Pancreas (tissue), 10 donors: Measurements from ENCODE around the gene GSTO1. TPM values are rescaled to one million over a fixed set of nuclear protein-coding genes. Genes with fewer than 3 reads are reported as not detected.
A peak's percentile ranks its signal among the peaks of the same experiment; 100 is the strongest.

Source experiments
- ATAC-seq, 4 donors: fragments of 200-7000 bp; cut with Tn5 transposase; one replicate each; pipeline versions ENCODE4 v1.8.0 to v1.9.1; 2020; ENCODE audit warnings: mild to moderate bottlenecking in 4 of 4, moderate library complexity in 4 of 4
- DNase-seq, 6 donors: peaks; one replicate each; pipeline ENCODE4 v3.0.0-alpha.2; 2020
- FAIRE-seq: peaks from 2 replicates; lab custom pipeline; 2012; peaks lifted over from hg19 to GRCh38; lab: Jason Lieb, UNC
- H3K27ac ChIP-seq, 4 donors: fragments of 200-600 bp; sonication (generic); 1 replicate in 3 of 4; 2 replicates in 1 of 4; pipeline versions ENCODE4 v1.5.0 to v1.8.0; 2020
- H3K27me3 ChIP-seq, 4 donors: fragments of 200-600 bp; one replicate each; pipeline ENCODE4 v1.8.0; 2021
- H3K36me3 ChIP-seq, 3 donors: fragments of 200-600 bp; sonication (generic) in 1 of 3; one replicate each; pipeline versions ENCODE4 v1.5.0 to v1.8.0; 2020 to 2021
- H3K4me1 ChIP-seq, 3 donors: fragments of 200-600 bp; one replicate each; pipeline ENCODE4 v1.8.0; 2021
- H3K4me3 ChIP-seq, 4 donors: fragments of 200-600 bp; sonication (generic) in 2 of 4; one replicate each; pipeline versions ENCODE4 v1.5.0 to v1.8.0; 2020 to 2021
- H3K9me3 ChIP-seq, 4 donors: fragments of 200-600 bp; one replicate each; pipeline ENCODE4 v1.8.0; 2021
- WGBS, 2 donors: extraction: QIAGEN DNeasy Blood & Tissue Kit; methylation state at CpG; one replicate each; pipeline ENCODE4 v1.1.7; 2013; 5-methylcytosine and 5-hydroxymethylcytosine counted together
- intact Hi-C, 3 donors: fragments of 100-400 bp; cut with DNase I; formaldehyde crosslinking; loops; one replicate each; pipeline versions ENCODE4 v1.11.1 to v1.14.2; 2022
- polyA plus RNA-seq, 2 donors: library from polyadenylated mRNA; stranded (reverse); fragments of 200-250 nt; gene quantifications; one replicate each; pipeline ENCODE4 v1.2.3, GENCODE V29; 2013
- total RNA-seq, 6 donors: library from RNA; stranded (reverse); fragmentation: NEBNext Ultra II Directional in 4 of 6; extraction: Animal tissue kit (Norgen Biotek cat#: 25700) in 4 of 6; gene quantifications; one replicate each; pipeline versions ENCODE4 v1.2.1 to v1.2.4, GENCODE V29; 2021 to 2023
- TF ChIP-seq, protein P1 (sequence below), 4 donors: fragments of 200-600 bp; sonication (generic) in 3 of 4; IDR thresholded peaks; one replicate each; pipeline versions ENCODE4 v1.5.0 to v1.8.0; 2021; ENCODE audit warnings: antibody characterized with exemption in 4 of 4
- donor health status: healthy with polysubstance abuse.
- donor health status: DM: no; HTN: no; CAD: no; lungs with moderate emphysema.
- donor health status: DM: no; HTN: no; CAD: no.
- donor health status: control.
- donor health status: control.
- donor health status: Bipolar disorder and iron deficiency.
- donor health status: DM: yes; HTN: yes; CAD: no.
- donor health status: DM: no; HTN: no; CAD: no.
- donor health status: DM: no; HTN: no; CAD: no.
- donor health status: DM: yes; HTN: yes; CAD: no.

GSTO1 gene
- total and polyA plus RNA-seq, 8 donors: 22.7 to 76.0 (median 42.1) TPM

GRCh38 chr10:104218751-104219150 is 35.9 kb upstream of the GSTO1 start:
- intact Hi-C loops: loop anchor here in 1 of 3 donors (10.0 kb wide), 2 partner anchors 174 to 334 kb away; no protein-coding TSS in a partner anchor
- FAIRE-seq (no peak), DNase-seq (no peak), ATAC-seq (no peak)
- TF ChIP-seq, protein P1, sequence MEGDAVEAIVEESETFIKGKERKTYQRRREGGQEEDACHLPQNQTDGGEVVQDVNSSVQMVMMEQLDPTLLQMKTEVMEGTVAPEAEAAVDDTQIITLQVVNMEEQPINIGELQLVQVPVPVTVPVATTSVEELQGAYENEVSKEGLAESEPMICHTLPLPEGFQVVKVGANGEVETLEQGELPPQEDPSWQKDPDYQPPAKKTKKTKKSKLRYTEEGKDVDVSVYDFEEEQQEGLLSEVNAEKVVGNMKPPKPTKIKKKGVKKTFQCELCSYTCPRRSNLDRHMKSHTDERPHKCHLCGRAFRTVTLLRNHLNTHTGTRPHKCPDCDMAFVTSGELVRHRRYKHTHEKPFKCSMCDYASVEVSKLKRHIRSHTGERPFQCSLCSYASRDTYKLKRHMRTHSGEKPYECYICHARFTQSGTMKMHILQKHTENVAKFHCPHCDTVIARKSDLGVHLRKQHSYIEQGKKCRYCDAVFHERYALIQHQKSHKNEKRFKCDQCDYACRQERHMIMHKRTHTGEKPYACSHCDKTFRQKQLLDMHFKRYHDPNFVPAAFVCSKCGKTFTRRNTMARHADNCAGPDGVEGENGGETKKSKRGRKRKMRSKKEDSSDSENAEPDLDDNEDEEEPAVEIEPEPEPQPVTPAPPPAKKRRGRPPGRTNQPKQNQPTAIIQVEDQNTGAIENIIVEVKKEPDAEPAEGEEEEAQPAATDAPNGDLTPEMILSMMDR (IDR thresholded peaks at IDR 0.05): no peak
- H3K9me3 ChIP-seq: no peaks in the 10 kb centered on the region
- no peak overlapping the region for H3K4me3 ChIP-seq
- no peaks in the 10 kb centered on the region for H3K27me3 ChIP-seq
- no peaks in the 10 kb centered on the region for H3K4me1 ChIP-seq
- WGBS, 2 donors: 74 to 79% methylated on average over 7 of the region's 7 CpGs
- no peaks in the 10 kb centered on the region for H3K36me3 ChIP-seq
- H3K27ac ChIP-seq: no peak overlapping the region

DNA sequence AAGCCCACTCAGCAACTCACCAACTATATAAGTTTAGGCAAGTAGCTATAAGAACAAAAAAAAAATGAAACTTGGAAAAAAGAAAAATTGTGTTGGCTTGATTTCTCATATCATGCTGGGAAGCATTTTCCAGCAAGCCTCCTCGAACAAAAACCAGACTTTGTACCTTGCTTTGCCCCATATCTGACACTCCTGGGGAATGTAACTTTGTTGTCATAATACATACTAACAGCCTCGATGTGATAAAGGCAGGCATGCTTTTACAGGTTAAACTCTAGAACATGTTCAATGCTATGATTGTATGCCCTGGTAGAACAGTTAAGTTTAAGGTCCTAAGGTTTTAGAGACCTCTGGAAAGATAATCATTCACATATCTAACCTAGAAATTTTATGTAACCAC is 34.2 kb upstream of the GSTO1 start:
- TF ChIP-seq, protein P1 (IDR thresholded peaks at IDR 0.05): no peak
- FAIRE-seq: no peak
- no peak overlapping the region for H3K4me3 ChIP-seq
- no peaks in the 10 kb centered on the region for H3K4me1 ChIP-seq
- no peak overlapping the region for H3K27ac ChIP-seq
- peak in 1 of 4 donors; percentile 46 for ATAC-seq
- intact Hi-C loops: no loop called here
- no peaks in the 10 kb centered on the region for H3K36me3 ChIP-seq
- no peaks in the 10 kb centered on the region for H3K27me3 ChIP-seq
- WGBS, 2 donors: 10 to 14% methylated on average over 2 of the region's 2 CpGs
- DNase-seq: no peak
- no peaks in the 10 kb centered on the region for H3K9me3 ChIP-seq

DNA sequence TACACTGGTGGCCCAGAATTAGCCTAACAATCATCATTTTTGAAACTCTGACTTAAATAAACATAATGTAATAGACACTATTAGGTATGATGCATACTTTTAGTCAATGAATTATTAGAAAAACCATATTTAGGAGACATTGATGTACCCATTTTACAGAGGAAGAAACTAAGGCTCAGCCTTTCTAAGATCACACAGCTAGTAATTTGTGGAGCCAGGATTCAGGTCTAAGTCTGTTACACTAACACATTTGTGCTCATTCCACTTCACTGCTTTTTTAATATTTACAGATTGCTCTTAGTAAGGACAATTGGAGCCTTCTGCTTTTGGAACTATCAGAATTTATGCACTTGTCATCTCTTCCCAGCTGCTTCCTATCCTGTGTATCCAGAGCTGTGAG is 31.4 kb upstream of the GSTO1 start:
- intact Hi-C loops: no loop called here
- ATAC-seq (no peak), DNase-seq (no peak), FAIRE-seq (no peak)
- Histone ChIP-seq H3K9me3 (no peaks in the 10 kb centered on the region), H3K4me3 (no peak overlapping the region), H3K27ac (no peak overlapping the region), H3K27me3 (no peaks in the 10 kb centered on the region), H3K36me3 (no peaks in the 10 kb centered on the region), H3K4me1 (no peaks in the 10 kb centered on the region)
- TF ChIP-seq, protein P1 (IDR thresholded peaks at IDR 0.05): no peak

GRCh38 chr10:104230490-104230889 is 24.2 kb upstream of the GSTO1 start:
- peaks cover 0 to 3% (median 0%) of the 10 kb centered on the region in 3 donors for H3K4me1 ChIP-seq
- FAIRE-seq: no peak
- TF ChIP-seq, protein P1 (IDR thresholded peaks at IDR 0.05): no peak
- H3K27ac ChIP-seq: no peak overlapping the region
- no peak for ATAC-seq
- 71 to 82% methylated on average over 4 of the region's 4 CpGs for WGBS, 2 donors
- no peak for DNase-seq
- no peaks in the 10 kb centered on the region for H3K9me3 ChIP-seq
- H3K27me3 ChIP-seq: no peaks in the 10 kb centered on the region
- H3K36me3 ChIP-seq: no peaks in the 10 kb centered on the region
- intact Hi-C loops: no loop called here
- no peak overlapping the region for H3K4me3 ChIP-seq

DNA sequence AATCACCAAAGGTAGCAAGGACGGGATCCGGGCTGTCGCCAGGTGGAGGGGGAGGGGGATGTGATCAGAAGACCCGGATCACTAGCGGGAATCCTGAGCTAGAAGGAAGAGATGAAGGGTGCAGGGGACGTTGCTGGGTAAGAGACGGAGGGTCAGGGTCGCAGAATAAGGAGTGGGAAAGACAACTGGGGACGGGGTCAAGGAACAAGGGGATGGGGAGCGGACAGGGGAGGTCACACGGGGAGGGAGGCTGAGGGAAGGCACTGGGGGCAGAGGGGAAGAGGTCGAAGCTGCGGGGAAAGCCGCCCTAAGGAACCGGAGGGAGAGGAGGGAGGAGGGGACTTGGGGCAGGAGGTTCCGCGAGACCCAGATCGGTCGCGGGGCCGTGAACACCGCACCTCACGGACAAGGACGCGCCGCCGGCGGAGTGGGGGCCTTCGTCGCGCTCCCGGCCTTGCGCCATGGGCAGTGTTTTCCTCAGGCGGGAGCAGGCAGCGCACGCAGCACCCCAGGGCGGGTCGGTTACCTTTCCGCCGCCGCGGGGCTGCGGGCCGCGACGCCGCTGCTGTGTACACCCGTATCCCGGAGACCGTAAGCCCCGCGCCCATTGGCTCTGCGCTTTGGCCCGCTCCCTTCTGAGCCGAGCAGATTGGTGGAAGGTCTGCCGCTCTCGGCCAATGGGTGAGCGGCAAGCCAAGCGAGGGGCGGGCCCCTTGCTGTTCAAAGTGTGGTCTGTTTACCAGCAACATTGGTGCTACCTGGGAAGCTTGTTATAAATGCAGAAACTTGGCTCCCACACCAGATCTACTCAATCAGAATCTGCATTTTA is 22.7 kb upstream of the GSTO1 start, which contains the start of gene CFAP43:
TSS of gene CFAP43 (minus strand) at position 581 of the 829 bp plus-strand sequence. CDS start at position 463, 118 bp downstream.
- Histone ChIP-seq H3K27me3 (no peaks in the 10 kb centered on the region), H3K4me1 (peaks cover 0 to 3% (median 0%) of the 10 kb centered on the region in 3 donors), H3K4me3 (peak within 1 kb of the TSS; percentile 76 to 87 (median 83)), H3K9me3 (no peaks in the 10 kb centered on the region), H3K27ac (peak within 1 kb of the TSS; percentile 23 to 68 (median 48)), H3K36me3 (no peaks in the 10 kb centered on the region)
- 0 to 1% methylated on average over 51 to 60 of the region's 60 CpGs for WGBS, 2 donors
- peak; percentile 98 to 100 (median 99) for DNase-seq
- TF ChIP-seq, protein P1 (IDR thresholded peaks at IDR 0.05): no peak
- peak; percentile 100 for ATAC-seq
- intact Hi-C loops: no loop called here
- peak; percentile 72 for FAIRE-seq
